HG03342 (cell line): Measurements from ENCODE around the gene SHFL.

Experiments used
- ATAC-seq: cut with Tn5 transposase; IDR thresholded peaks from one replicate; pipeline ENCODE4 v1.9.1; 2021; ENCODE audit warnings: mild to moderate bottlenecking, moderate library complexity; ENCODE audit not compliant: unreplicated experiment

Gene SHFL

GRCh38 chr19:10126213-10126639 is 40.1 kb downstream of the SHFL start:
- ATAC-seq = no peak

- no peak for ATAC-seq
Observed at GRCh38 chr19:10132905-10133304, 46.8 kb downstream of the SHFL start.

DNA sequence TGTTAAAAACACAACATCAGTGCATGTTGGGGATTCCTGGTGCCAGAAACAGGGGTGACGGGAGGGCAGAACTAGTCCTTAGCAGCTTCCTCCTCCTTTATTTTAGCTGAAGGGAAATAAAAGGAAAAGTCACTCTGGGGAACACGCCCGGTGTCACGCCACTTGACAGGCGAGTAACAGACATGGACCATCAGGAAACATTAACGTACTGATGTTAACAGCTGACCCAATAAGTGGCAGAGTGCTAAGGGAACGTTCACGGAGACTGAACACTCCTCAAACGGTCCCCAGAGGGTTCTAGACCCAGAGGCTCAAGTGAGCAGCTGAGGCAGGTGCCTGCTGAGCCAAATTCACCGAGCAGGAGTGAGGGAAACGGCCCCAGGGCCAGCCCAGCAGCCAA is 47.5 kb downstream of the SHFL start:
- no peak for ATAC-seq

DNA sequence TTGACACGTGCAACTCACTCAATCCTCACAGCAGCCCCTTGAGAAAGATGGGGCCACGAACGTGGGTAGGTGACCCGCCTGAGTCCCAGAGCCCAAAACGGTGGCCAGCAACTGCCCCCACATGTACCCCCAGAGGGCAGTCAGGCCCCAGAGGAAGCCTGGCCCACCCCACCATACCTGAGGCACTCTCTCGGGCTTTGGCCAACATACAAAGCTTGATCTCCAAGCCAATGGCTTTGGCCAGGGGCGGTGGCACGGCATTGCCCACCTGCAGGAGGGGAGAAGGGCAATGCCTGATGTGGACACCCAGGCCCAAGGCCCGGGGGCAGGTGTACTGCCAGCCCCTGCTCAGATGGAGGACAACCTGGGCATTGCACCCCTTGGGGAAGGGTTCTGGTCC is 47.9 kb downstream of the SHFL start:
- ATAC-seq = no peak

GRCh38 chr19:10135551-10136334 is 49.6 kb downstream of the SHFL start:
- no peak for ATAC-seq

GRCh38 chr19:10136936-10137335 is 50.8 kb downstream of the SHFL start:
- ATAC-seq = no peak

- ATAC-seq = no peak
Observed at GRCh38 chr19:10137751-10138682, 51.9 kb downstream of the SHFL start.

DNA sequence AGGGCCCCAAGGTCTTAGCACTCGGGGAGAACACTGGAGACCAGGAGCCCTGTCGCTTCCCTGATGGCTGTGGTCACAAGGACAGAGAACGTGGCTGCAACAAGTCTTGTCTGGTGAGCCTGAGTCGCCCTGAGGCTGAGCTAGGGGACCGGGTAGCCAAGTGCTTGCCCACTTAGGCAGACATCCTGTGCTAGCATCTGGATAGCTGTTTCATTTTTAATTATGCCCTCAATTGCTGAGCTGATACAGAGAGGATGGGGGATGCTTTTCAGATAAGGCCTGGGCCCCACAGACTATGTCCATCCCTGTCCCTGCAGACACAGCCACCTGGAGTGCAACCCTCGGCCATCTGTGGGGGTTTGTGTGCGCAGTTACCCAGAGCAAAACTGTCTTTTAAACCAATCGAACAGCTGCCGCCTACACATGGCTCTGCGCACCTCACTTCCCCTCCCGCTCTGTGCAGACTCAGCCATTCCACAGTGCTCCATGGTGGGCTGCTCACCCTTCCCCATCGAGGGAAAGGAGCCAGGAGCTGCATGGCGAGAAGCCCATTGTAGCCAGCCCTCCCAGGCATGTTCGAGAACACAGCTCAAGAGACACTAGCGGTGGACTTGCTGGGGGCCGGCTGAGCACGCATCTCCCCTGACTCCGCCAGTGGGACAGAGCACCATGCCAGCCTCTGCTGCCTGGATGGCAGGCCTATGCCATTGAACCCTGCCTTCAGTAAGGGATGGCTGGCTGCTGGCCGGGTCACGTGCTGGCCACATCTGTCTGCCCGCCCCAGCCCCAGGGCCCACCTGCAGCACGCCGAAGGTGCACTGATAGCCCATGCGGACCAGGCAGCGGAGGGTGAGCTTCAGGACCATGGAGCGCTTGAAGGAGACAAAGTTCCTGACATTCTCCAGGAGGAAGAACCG is 53.0 kb downstream of the SHFL start:
- no peak for ATAC-seq

GRCh38 chr19:10139952-10140351 is 53.8 kb downstream of the SHFL start:
- ATAC-seq = no peak

GRCh38 chr19:10141479-10141878 is 55.4 kb downstream of the SHFL start:
- ATAC-seq = no peak

- ATAC-seq = no peak
Observed at GRCh38 chr19:10141973-10142372, 55.9 kb downstream of the SHFL start.
